Tibial nerve (tissue), 4 donors: ENCODE results near the gene CYTH3.

ENCODE experiments used
- EP300 ChIP-seq, 2 donors: sonication (generic); formaldehyde crosslinking; IDR thresholded peaks; one replicate each; pipeline ENCODE4 v1.6.1; 2017; ENCODE audit warnings: antibody characterized with exemption in 2 of 2, mild to moderate bottlenecking in 1 of 2
- POLR2A ChIP-seq, 2 donors: fragments of 450-650 bp; IDR thresholded peaks; one replicate each; pipeline ENCODE4 v1.6.1; 2017; ENCODE audit warnings: antibody characterized with exemption in 2 of 2, mild to moderate bottlenecking in 2 of 2, moderate library complexity in 2 of 2
- TF ChIP-seq, protein P1 (sequence below), 5 experiments: fragments of 200-600 bp in 3 of 5; fragments of 450-650 bp in 2 of 5; sonication (generic) in 3 of 5; IDR thresholded peaks; one replicate each; pipeline ENCODE4 v1.5.1; 2016 to 2019; ENCODE audit warnings: antibody characterized with exemption in 5 of 5, mild to moderate bottlenecking in 3 of 5, moderate library complexity in 2 of 5

DNA sequence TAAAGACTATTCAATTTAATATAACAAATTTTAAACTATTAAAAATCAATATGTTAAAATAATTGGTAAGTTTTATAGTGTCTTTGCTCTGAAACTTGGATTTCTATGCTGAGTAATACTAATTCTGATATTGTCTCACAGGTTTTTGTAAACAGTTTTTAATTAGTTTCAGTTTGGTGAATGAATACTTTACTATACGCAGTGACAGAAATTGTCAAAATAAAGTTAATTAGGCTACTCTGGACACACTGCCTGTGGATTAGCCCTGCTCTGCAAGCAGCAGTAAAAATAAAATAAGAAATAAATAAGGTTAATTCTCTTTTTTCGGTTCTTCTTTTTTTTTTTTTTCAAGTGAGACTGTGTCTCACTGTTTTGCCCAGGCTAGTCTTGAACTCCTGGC lies 135.9 kb downstream of the CYTH3 start:
- TF ChIP-seq, protein P1, sequence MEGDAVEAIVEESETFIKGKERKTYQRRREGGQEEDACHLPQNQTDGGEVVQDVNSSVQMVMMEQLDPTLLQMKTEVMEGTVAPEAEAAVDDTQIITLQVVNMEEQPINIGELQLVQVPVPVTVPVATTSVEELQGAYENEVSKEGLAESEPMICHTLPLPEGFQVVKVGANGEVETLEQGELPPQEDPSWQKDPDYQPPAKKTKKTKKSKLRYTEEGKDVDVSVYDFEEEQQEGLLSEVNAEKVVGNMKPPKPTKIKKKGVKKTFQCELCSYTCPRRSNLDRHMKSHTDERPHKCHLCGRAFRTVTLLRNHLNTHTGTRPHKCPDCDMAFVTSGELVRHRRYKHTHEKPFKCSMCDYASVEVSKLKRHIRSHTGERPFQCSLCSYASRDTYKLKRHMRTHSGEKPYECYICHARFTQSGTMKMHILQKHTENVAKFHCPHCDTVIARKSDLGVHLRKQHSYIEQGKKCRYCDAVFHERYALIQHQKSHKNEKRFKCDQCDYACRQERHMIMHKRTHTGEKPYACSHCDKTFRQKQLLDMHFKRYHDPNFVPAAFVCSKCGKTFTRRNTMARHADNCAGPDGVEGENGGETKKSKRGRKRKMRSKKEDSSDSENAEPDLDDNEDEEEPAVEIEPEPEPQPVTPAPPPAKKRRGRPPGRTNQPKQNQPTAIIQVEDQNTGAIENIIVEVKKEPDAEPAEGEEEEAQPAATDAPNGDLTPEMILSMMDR (IDR thresholded peaks at IDR 0.05) = no peak
- TF ChIP-seq POLR2A (IDR thresholded peaks at IDR 0.05) = no peak
- no peak for TF ChIP-seq EP300 (IDR thresholded peaks at IDR 0.05)
